ENCODE results near the gene ARPIN. TPM values are rescaled to one million over a fixed set of nuclear protein-coding genes. Genes with fewer than 3 reads are reported as not detected.

ARPIN gene
- total RNA-seq, 1 experiment from 2014 or later, result 3.5 TPM

DNA sequence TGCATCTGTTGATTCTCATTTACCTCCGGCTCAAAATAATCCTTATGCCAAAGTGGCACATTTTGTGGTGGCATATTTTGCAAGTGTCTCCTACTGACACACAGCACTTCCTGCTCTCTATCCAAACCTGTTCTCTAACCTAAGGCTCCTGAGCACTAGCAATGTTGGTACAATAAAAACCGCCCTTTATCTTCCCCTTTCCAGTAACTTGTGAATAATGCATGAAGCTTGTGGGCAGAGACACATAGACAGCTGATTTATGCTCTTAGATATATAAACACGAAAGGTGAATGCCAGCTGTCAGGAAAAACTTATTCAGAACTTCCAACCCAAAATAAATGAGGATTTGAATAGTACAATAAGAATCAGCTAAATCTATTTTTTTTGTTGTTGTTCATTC, 34.6 kb upstream of the ARPIN start:
- Mint-ChIP-seq H3K4me1 (no peaks in the 10 kb centered on the region), H3K27me3 (ENCODE audit: low read depth) (no peaks in the 10 kb centered on the region), H3K36me3 (no peaks in the 10 kb centered on the region), H3K27ac (no peak overlapping the region), H3K4me3 (no peak overlapping the region), H3K9me3 (peaks cover 16% of the 10 kb centered on the region)
- no peak for TF ChIP-seq ZNF121 (CRISPR knock-in tag; IDR thresholded peaks at IDR 0.05)
- TF ChIP-seq, protein P1, sequence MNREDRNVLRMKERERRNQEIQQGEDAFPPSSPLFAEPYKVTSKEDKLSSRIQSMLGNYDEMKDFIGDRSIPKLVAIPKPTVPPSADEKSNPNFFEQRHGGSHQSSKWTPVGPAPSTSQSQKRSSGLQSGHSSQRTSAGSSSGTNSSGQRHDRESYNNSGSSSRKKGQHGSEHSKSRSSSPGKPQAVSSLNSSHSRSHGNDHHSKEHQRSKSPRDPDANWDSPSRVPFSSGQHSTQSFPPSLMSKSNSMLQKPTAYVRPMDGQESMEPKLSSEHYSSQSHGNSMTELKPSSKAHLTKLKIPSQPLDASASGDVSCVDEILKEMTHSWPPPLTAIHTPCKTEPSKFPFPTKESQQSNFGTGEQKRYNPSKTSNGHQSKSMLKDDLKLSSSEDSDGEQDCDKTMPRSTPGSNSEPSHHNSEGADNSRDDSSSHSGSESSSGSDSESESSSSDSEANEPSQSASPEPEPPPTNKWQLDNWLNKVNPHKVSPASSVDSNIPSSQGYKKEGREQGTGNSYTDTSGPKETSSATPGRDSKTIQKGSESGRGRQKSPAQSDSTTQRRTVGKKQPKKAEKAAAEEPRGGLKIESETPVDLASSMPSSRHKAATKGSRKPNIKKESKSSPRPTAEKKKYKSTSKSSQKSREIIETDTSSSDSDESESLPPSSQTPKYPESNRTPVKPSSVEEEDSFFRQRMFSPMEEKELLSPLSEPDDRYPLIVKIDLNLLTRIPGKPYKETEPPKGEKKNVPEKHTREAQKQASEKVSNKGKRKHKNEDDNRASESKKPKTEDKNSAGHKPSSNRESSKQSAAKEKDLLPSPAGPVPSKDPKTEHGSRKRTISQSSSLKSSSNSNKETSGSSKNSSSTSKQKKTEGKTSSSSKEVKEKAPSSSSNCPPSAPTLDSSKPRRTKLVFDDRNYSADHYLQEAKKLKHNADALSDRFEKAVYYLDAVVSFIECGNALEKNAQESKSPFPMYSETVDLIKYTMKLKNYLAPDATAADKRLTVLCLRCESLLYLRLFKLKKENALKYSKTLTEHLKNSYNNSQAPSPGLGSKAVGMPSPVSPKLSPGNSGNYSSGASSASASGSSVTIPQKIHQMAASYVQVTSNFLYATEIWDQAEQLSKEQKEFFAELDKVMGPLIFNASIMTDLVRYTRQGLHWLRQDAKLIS (CRISPR knock-in tag; IDR thresholded peaks at IDR 0.05; ENCODE audit: borderline replicate concordance), result no peak
- TF ChIP-seq MYBL2 (CRISPR knock-in tag; IDR thresholded peaks at IDR 0.05), result no peak
- no peak for TF ChIP-seq E2F1 (CRISPR knock-in tag; IDR thresholded peaks at IDR 0.05)
- no peak for TF ChIP-seq ZMAT4 (CRISPR knock-in tag; IDR thresholded peaks at IDR 0.05)
- TF ChIP-seq CTCF (IDR thresholded peaks at IDR 0.05), result no peak
- no peak for TF ChIP-seq ZNF219 (CRISPR knock-in tag; IDR thresholded peaks at IDR 0.05; ENCODE audit: borderline replicate concordance)
- TF ChIP-seq TP53 (CRISPR knock-in tag; IDR thresholded peaks at IDR 0.05), result no peak
- CTCF ChIA-PET, result interaction anchor here (1.0 kb wide), 1 partner anchor 186 kb away, joined by 3 read pairs; no protein-coding TSS in a partner anchor
- no peak for DNase-seq (ENCODE audit: low spot score)
- POLR2A ChIA-PET, result no interaction called here
- ATAC-seq, result no peak

GRCh38 chr15:89946681-89947299, 34.0 kb upstream of the ARPIN start:
- Mint-ChIP-seq H3K4me3 (no peak overlapping the region), H3K36me3 (no peaks in the 10 kb centered on the region), H3K27me3 (ENCODE audit: low read depth) (no peaks in the 10 kb centered on the region), H3K9me3 (peaks cover 16% of the 10 kb centered on the region), H3K27ac (no peak overlapping the region), H3K4me1 (no peaks in the 10 kb centered on the region)
- no peak for ATAC-seq
- ChIA-PET CTCF (interaction anchor here (1.0 kb wide), 1 partner anchor 186 kb away, joined by 3 read pairs; no protein-coding TSS in a partner anchor), POLR2A (no interaction called here)
- no peak for DNase-seq (ENCODE audit: low spot score)
- no peak for TF ChIP-seq E2F4 (CRISPR knock-in tag; IDR thresholded peaks at IDR 0.05; ENCODE audit: borderline replicate concordance, low read depth)
- TF ChIP-seq ZNF121 (CRISPR knock-in tag; IDR thresholded peaks at IDR 0.05), result no peak
- no peak for TF ChIP-seq GABPB1 (CRISPR knock-in tag; IDR thresholded peaks at IDR 0.05)
- TF ChIP-seq, protein P2, sequence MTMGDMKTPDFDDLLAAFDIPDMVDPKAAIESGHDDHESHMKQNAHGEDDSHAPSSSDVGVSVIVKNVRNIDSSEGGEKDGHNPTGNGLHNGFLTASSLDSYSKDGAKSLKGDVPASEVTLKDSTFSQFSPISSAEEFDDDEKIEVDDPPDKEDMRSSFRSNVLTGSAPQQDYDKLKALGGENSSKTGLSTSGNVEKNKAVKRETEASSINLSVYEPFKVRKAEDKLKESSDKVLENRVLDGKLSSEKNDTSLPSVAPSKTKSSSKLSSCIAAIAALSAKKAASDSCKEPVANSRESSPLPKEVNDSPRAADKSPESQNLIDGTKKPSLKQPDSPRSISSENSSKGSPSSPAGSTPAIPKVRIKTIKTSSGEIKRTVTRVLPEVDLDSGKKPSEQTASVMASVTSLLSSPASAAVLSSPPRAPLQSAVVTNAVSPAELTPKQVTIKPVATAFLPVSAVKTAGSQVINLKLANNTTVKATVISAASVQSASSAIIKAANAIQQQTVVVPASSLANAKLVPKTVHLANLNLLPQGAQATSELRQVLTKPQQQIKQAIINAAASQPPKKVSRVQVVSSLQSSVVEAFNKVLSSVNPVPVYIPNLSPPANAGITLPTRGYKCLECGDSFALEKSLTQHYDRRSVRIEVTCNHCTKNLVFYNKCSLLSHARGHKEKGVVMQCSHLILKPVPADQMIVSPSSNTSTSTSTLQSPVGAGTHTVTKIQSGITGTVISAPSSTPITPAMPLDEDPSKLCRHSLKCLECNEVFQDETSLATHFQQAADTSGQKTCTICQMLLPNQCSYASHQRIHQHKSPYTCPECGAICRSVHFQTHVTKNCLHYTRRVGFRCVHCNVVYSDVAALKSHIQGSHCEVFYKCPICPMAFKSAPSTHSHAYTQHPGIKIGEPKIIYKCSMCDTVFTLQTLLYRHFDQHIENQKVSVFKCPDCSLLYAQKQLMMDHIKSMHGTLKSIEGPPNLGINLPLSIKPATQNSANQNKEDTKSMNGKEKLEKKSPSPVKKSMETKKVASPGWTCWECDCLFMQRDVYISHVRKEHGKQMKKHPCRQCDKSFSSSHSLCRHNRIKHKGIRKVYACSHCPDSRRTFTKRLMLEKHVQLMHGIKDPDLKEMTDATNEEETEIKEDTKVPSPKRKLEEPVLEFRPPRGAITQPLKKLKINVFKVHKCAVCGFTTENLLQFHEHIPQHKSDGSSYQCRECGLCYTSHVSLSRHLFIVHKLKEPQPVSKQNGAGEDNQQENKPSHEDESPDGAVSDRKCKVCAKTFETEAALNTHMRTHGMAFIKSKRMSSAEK (CRISPR knock-in tag; IDR thresholded peaks at IDR 0.05; ENCODE audit: borderline replicate concordance), result no peak
- no peak for TF ChIP-seq PRRX2 (CRISPR knock-in tag; IDR thresholded peaks at IDR 0.05)
- TF ChIP-seq PRDM15 (CRISPR knock-in tag; IDR thresholded peaks at IDR 0.05), result no peak
- no peak for TF ChIP-seq ZNF219 (CRISPR knock-in tag; IDR thresholded peaks at IDR 0.05; ENCODE audit: borderline replicate concordance)
- TF ChIP-seq JUN (CRISPR knock-in tag; IDR thresholded peaks at IDR 0.05), result no peak
- no peak for TF ChIP-seq JAZF1 (CRISPR knock-in tag; IDR thresholded peaks at IDR 0.05)
- TF ChIP-seq HMGA2 (CRISPR knock-in tag; IDR thresholded peaks at IDR 0.05), result no peak
